Activated B cell treated with CpG ODN at 0.5 μM for 24 hours (primary cell): ENCODE data around the gene TBC1D22A. TPM values are rescaled to one million over a fixed set of nuclear protein-coding genes. Genes with fewer than 3 reads are reported as not detected.

ENCODE experiments used
- ATAC-seq: fragments of 200-7000 bp; cut with Tn5 transposase; one replicate; pipeline ENCODE4 v1.10.0; 2021; ENCODE audit warnings: low read depth, mild to moderate bottlenecking, moderate library complexity
- CTCF ChIA-PET: fragments of 350-600 bp; sonication (Branson Sonifier 250); formaldehyde crosslinking; loops from one replicate; lab custom pipeline; 2021; ENCODE audit warnings: antibody characterized with exemption; lab: Charles Lee
- POLR2A ChIA-PET: fragments of 350-600 bp; sonication (Branson Sonifier 250); formaldehyde crosslinking; loops from one replicate; lab custom pipeline; 2021; ENCODE audit warnings: antibody characterized with exemption; lab: Charles Lee
- DNase-seq: peaks from one replicate; pipeline ENCODE4 v3.0.0; 2022
- H3K27ac Mint-ChIP-seq: one replicate; pipeline ENCODE4 v1.8.0; 2020; ENCODE audit warnings: mixed read lengths
- H3K27me3 Mint-ChIP-seq: one replicate; pipeline ENCODE4 v1.8.0; 2021; ENCODE audit warnings: mixed read lengths
- H3K36me3 Mint-ChIP-seq: one replicate; pipeline ENCODE4 v1.8.0; 2021; ENCODE audit warnings: low read depth, mixed read lengths
- H3K4me1 Mint-ChIP-seq: one replicate; pipeline ENCODE4 v1.8.0; 2021; ENCODE audit warnings: mixed read lengths
- H3K4me3 Mint-ChIP-seq: one replicate; pipeline ENCODE4 v1.8.0; 2020; ENCODE audit warnings: mild to moderate bottlenecking, mixed read lengths
- H3K9me3 Mint-ChIP-seq: one replicate; pipeline ENCODE4 v1.8.0; 2020; ENCODE audit warnings: mixed read lengths
- CTCF ChIP-seq: fragments of 200-600 bp; IDR thresholded peaks from one replicate; pipeline ENCODE4 v1.8.0; 2022; ENCODE audit warnings: antibody characterized with exemption, mild to moderate bottlenecking
- intact Hi-C: fragments of 100-400 bp; cut with micrococcal nuclease; formaldehyde crosslinking; loops from one replicate; pipeline ENCODE4 v1.15.1; 2024
- total RNA-seq: library from RNA; stranded (reverse); gene quantifications from 2 replicates; pipeline ENCODE4 v1.2.3, GENCODE V29; 2022

TBC1D22A gene
- total RNA-seq, 1 donor from 2014 or later: 85.9 TPM

- Mint-ChIP-seq H3K27me3 (no peaks in the 10 kb centered on the region), H3K9me3 (no peaks in the 10 kb centered on the region), H3K27ac (no peak overlapping the region), H3K4me1 (peaks cover 8% of the 10 kb centered on the region), H3K4me3 (no peak overlapping the region), H3K36me3 (peaks cover 79% of the 10 kb centered on the region)
- ChIA-PET CTCF (no interaction called here), POLR2A (no interaction called here)
- intact Hi-C loops: no loop called here
- no peak for TF ChIP-seq CTCF
- no peak for DNase-seq
- ATAC-seq: no peak
Measured at GRCh38 chr22:46848197-46848596, 85.7 kb downstream of the TBC1D22A start.

GRCh38 chr22:46849101-46849500 lies 86.7 kb downstream of the TBC1D22A start:
- DNase-seq (no peak), ATAC-seq (no peak)
- CTCF ChIA-PET: no interaction called here
- no peaks in the 10 kb centered on the region for H3K27me3 Mint-ChIP-seq
- intact Hi-C loops: no loop called here
- no peaks in the 10 kb centered on the region for H3K9me3 Mint-ChIP-seq
- no peak overlapping the region for H3K27ac Mint-ChIP-seq
- POLR2A ChIA-PET: no interaction called here
- H3K4me1 Mint-ChIP-seq: peaks cover 9% of the 10 kb centered on the region
- peaks cover 77% of the 10 kb centered on the region for H3K36me3 Mint-ChIP-seq
- H3K4me3 Mint-ChIP-seq: no peak overlapping the region
- no peak for TF ChIP-seq CTCF

GRCh38 chr22:46849951-46850350 lies 87.5 kb downstream of the TBC1D22A start:
- Mint-ChIP-seq H3K9me3 (no peaks in the 10 kb centered on the region), H3K4me1 (peaks cover 7% of the 10 kb centered on the region), H3K4me3 (no peak overlapping the region), H3K27me3 (no peaks in the 10 kb centered on the region), H3K27ac (no peak overlapping the region), H3K36me3 (peaks cover 79% of the 10 kb centered on the region)
- DNase-seq (no peak), ATAC-seq (no peak)
- intact Hi-C loops: no loop called here
- ChIA-PET CTCF (no interaction called here), POLR2A (no interaction called here)
- no peak for TF ChIP-seq CTCF

- Mint-ChIP-seq H3K27ac (no peak overlapping the region), H3K36me3 (peaks cover 78% of the 10 kb centered on the region), H3K9me3 (no peaks in the 10 kb centered on the region), H3K4me3 (no peak overlapping the region), H3K27me3 (no peaks in the 10 kb centered on the region), H3K4me1 (peaks cover 11% of the 10 kb centered on the region)
- no peak for TF ChIP-seq CTCF
- DNase-seq (no peak), ATAC-seq (no peak)
- ChIA-PET POLR2A (interaction anchor here (0.5 kb wide), 1 partner anchor 102 kb away, joined by 3 read pairs; no protein-coding TSS in a partner anchor), CTCF (no interaction called here)
- intact Hi-C loops: no loop called here
Measured at GRCh38 chr22:46851311-46851710, 88.9 kb downstream of the TBC1D22A start.

GRCh38 chr22:46851941-46852340 lies 89.5 kb downstream of the TBC1D22A start:
- CTCF ChIA-PET: no interaction called here

More at GRCh38 chr22:46851941-46852340, 89.5 kb downstream of the TBC1D22A start:
- intact Hi-C loops: no loop called here
- Mint-ChIP-seq H3K4me1 (peaks cover 13% of the 10 kb centered on the region), H3K4me3 (no peak overlapping the region), H3K36me3 (peaks cover 76% of the 10 kb centered on the region), H3K9me3 (no peaks in the 10 kb centered on the region), H3K27me3 (no peaks in the 10 kb centered on the region), H3K27ac (no peak overlapping the region)
- POLR2A ChIA-PET: no interaction called here
- no peak for ATAC-seq
- no peak for DNase-seq
- no peak for TF ChIP-seq CTCF
